ENCODE data around the gene GPR155. TPM values are rescaled to one million over a fixed set of nuclear protein-coding genes. Genes with fewer than 3 reads are reported as not detected.

GPR155 gene
- total RNA-seq, 5 donors from 2014 or later (not counting 1 experiment from before 2014, with no cell fraction given), result 12.4 to 25.2 (median 17.8) TPM

- POLR2A ChIA-PET, result no interaction called here
- H3K4me1 Mint-ChIP-seq, result peaks cover 13 to 16% (median 14%) of the 10 kb centered on the region in 3 donors
Observed at GRCh38 chr2:174527101-174527721, 40.4 kb upstream of the GPR155 start.

DNA sequence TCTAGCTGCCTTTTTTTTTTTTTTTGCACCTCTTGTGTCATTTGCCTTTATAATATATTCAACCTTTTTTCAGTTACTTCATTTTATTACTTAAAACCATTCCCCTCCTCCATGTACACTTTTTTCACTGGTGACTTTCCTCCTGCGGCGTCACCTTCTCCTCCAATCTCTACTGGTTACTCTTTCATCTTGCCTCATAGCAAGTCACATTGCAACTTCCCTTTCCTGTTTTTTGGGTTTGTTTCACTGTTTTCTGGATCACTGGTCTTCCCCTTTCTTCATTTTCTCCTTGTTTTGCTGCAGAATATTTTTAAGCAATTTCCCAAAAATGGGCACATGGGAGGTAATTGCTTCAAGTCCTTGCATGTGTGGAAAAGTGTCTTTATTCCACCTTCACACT, 37.7 kb upstream of the GPR155 start:
- Histone ChIP-seq H3K27ac (ENCODE audit: low read length) (no peak overlapping the region), H3K4me1 (ENCODE audit: control insufficient read depth in 1 of 2, extremely low read depth in 1 of 2, insufficient read depth in 2 of 2, low read length in 2 of 2) (no peaks in the 10 kb centered on the region), H3K36me3 (ENCODE audit: control insufficient read depth in 2 of 2, extremely low read depth in 1 of 2, insufficient read depth in 1 of 2, low read length in 1 of 2) (peaks cover 0 to 5% of the 10 kb centered on the region in 2 donors), H3K4me3 (ENCODE audit: control insufficient read depth in 1 of 2, extremely low read depth in 1 of 2, low read length in 1 of 2) (no peak overlapping the region), H3K27me3 (replicated peaks in 1 of 2; ENCODE audit: control insufficient read depth in 2 of 2, extremely low read depth in 1 of 2, insufficient read depth in 2 of 2, low read length in 1 of 2) (no peaks in the 10 kb centered on the region), H3K9me3 (no peaks in the 10 kb centered on the region)
- ATAC-seq (replicated peaks in 1 of 4) (no peak), DNase-seq (no peak)
- POLR2A ChIA-PET, result interaction anchor here in 1 of 2 donors (0.5 kb wide), 1 partner anchor 41 kb away, joined by 3 read pairs; no protein-coding TSS in a partner anchor
- H3K9me3 Mint-ChIP-seq, result peaks cover 0 to 5% (median 0%) of the 10 kb centered on the region in 3 donors
- H3K27me3 Mint-ChIP-seq, result no peaks in the 10 kb centered on the region
- peaks cover 13 to 16% (median 14%) of the 10 kb centered on the region in 3 donors for H3K4me1 Mint-ChIP-seq
- H3K4me3 Mint-ChIP-seq, result no peak overlapping the region
- CTCF ChIA-PET, result interaction anchor here (0.6 to 4.7 kb wide), 3 partner anchors 54 to 662 kb away, joined by 3 to 33 read pairs (median 13); no protein-coding TSS in a partner anchor
- no CpG with 5 or more reads among the region's 2 CpGs for WGBS (ENCODE audit: insufficient coverage)
- peaks cover 24% of the 10 kb centered on the region for H3K36me3 Mint-ChIP-seq
- peak overlapping the region in 1 of 2 donors; percentile 51 for H3K27ac Mint-ChIP-seq

More at GRCh38 chr2:174527101-174527721, 40.4 kb upstream of the GPR155 start:
- WGBS (ENCODE audit: insufficient coverage), result 88% methylated on average over 2 of the region's 3 CpGs
- Histone ChIP-seq H3K9me3 (no peaks in the 10 kb centered on the region), H3K4me3 (ENCODE audit: control insufficient read depth in 1 of 2, extremely low read depth in 1 of 2, low read length in 1 of 2) (no peak overlapping the region), H3K27me3 (replicated peaks in 1 of 2; ENCODE audit: control insufficient read depth in 2 of 2, extremely low read depth in 1 of 2, insufficient read depth in 2 of 2, low read length in 1 of 2) (no peaks in the 10 kb centered on the region), H3K27ac (ENCODE audit: low read length) (no peak overlapping the region), H3K36me3 (ENCODE audit: control insufficient read depth in 2 of 2, extremely low read depth in 1 of 2, insufficient read depth in 1 of 2, low read length in 1 of 2) (peaks cover 0 to 5% of the 10 kb centered on the region in 2 donors), H3K4me1 (ENCODE audit: control insufficient read depth in 1 of 2, extremely low read depth in 1 of 2, insufficient read depth in 2 of 2, low read length in 2 of 2) (no peaks in the 10 kb centered on the region)
- H3K27me3 Mint-ChIP-seq, result no peaks in the 10 kb centered on the region
- DNase-seq, result no peak
- no peak for ATAC-seq (replicated peaks in 1 of 4)
- H3K4me3 Mint-ChIP-seq, result no peak overlapping the region
- no peak overlapping the region for H3K27ac Mint-ChIP-seq
- CTCF ChIA-PET, result interaction anchor here (0.5 to 0.6 kb wide), 2 partner anchors 71 to 161 kb away, joined by 3 read pairs; partner anchors contain the start of gene WIPF1 (in 1 of the 2)
- H3K9me3 Mint-ChIP-seq, result peaks cover 0 to 5% (median 0%) of the 10 kb centered on the region in 3 donors
- peaks cover 24% of the 10 kb centered on the region for H3K36me3 Mint-ChIP-seq

GRCh38 chr2:174522553-174522952, 35.7 kb upstream of the GPR155 start:
- no peaks in the 10 kb centered on the region for H3K9me3 ChIP-seq
- no peak overlapping the region for H3K4me3 Mint-ChIP-seq
- H3K27me3 ChIP-seq (replicated peaks in 1 of 2; ENCODE audit: control insufficient read depth in 2 of 2, extremely low read depth in 1 of 2, insufficient read depth in 2 of 2, low read length in 1 of 2), result no peaks in the 10 kb centered on the region
- peaks cover 0 to 5% (median 0%) of the 10 kb centered on the region in 3 donors for H3K9me3 Mint-ChIP-seq
- no peaks in the 10 kb centered on the region for H3K4me1 ChIP-seq (ENCODE audit: control insufficient read depth in 1 of 2, extremely low read depth in 1 of 2, insufficient read depth in 2 of 2, low read length in 2 of 2)
- H3K27me3 Mint-ChIP-seq, result no peaks in the 10 kb centered on the region
- H3K27ac Mint-ChIP-seq, result no peak overlapping the region
- WGBS (ENCODE audit: insufficient coverage), result no CpG with 5 or more reads among the region's 3 CpGs
- peaks cover 13 to 16% (median 14%) of the 10 kb centered on the region in 3 donors for H3K4me1 Mint-ChIP-seq
- no peak for ATAC-seq (replicated peaks in 1 of 4)
- peaks cover 0 to 3% of the 10 kb centered on the region in 2 donors for H3K36me3 ChIP-seq (ENCODE audit: control insufficient read depth in 2 of 2, extremely low read depth in 1 of 2, insufficient read depth in 1 of 2, low read length in 1 of 2)
- no peak overlapping the region for H3K4me3 ChIP-seq (ENCODE audit: control insufficient read depth in 1 of 2, extremely low read depth in 1 of 2, low read length in 1 of 2)
- POLR2A ChIA-PET, result interaction anchor here (0.6 to 0.7 kb wide), 2 partner anchors 38 to 94 kb away, joined by 3 to 5 read pairs; no protein-coding TSS in a partner anchor
- CTCF ChIA-PET, result interaction anchor here (0.5 to 4.7 kb wide), 5 partner anchors 37 to 171 kb away, joined by 3 to 33 read pairs (median 6); no protein-coding TSS in a partner anchor
- H3K36me3 Mint-ChIP-seq, result peaks cover 15% of the 10 kb centered on the region
- no peak overlapping the region for H3K27ac ChIP-seq (ENCODE audit: low read length)
- peak in 1 of 35 experiments; percentile 31 for DNase-seq

GRCh38 chr2:174518395-174518794, 31.6 kb upstream of the GPR155 start:
- no peak for ATAC-seq (replicated peaks in 1 of 4)
- peaks cover 9 to 21% (median 13%) of the 10 kb centered on the region in 3 donors for H3K4me1 Mint-ChIP-seq
- no peak overlapping the region for H3K27ac Mint-ChIP-seq
- no peaks in the 10 kb centered on the region for H3K36me3 ChIP-seq (ENCODE audit: control insufficient read depth in 2 of 2, extremely low read depth in 1 of 2, insufficient read depth in 1 of 2, low read length in 1 of 2)
- no peaks in the 10 kb centered on the region for H3K27me3 ChIP-seq (replicated peaks in 1 of 2; ENCODE audit: control insufficient read depth in 2 of 2, extremely low read depth in 1 of 2, insufficient read depth in 2 of 2, low read length in 1 of 2)
- H3K9me3 ChIP-seq, result no peaks in the 10 kb centered on the region
- H3K4me3 Mint-ChIP-seq, result no peak overlapping the region
- H3K9me3 Mint-ChIP-seq, result no peaks in the 10 kb centered on the region
- H3K4me3 ChIP-seq (ENCODE audit: control insufficient read depth in 1 of 2, extremely low read depth in 1 of 2, low read length in 1 of 2), result no peak overlapping the region
- WGBS (ENCODE audit: insufficient coverage), result 83% methylated on average over 1 of the region's 2 CpGs
- H3K4me1 ChIP-seq (ENCODE audit: control insufficient read depth in 1 of 2, extremely low read depth in 1 of 2, insufficient read depth in 2 of 2, low read length in 2 of 2), result no peaks in the 10 kb centered on the region
- no peak for DNase-seq
- ChIA-PET POLR2A (no interaction called here), CTCF (no interaction called here)
- no peaks in the 10 kb centered on the region for H3K36me3 Mint-ChIP-seq
- H3K27ac ChIP-seq (ENCODE audit: low read length), result no peak overlapping the region
- H3K27me3 Mint-ChIP-seq, result no peaks in the 10 kb centered on the region

DNA sequence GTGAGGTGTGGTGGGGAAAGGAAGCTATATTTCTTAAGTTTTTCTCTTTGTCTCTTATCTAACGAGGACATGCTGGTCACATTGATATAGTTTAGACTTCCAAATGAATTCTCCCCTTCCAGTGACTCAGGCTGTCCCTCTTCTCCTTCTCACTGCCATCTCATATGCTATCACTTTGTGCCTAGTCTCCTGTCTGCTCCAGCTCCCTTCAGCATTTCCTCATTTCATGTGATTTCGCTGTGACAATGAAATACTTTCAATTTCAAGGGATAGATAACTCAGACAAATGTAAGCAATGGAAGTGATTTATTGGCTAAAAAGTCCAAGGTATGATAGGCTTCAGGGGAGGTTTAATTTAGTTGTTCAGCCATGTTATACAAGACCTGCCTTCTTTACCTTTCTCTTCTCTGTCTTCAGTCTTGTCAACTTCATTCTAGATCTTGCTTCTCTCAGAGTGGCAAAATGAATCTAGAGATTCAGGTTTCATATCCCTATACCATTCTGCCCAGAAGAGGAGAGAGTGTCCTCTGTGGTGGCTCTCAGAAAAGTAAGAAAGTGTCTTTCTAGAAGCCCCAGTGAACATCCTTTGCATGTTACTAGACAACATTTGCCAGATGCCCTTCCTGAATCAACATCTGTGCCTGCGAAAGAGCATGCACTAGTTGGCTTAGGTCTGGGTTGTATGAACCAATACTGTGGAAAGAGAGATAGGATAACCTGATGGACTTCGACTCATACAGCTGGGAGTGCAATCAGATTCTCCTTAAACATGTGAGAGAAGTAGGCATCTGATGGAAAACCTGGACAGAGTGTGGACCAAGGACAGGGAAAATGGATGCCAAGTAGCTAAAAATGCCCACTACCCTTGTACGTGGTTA, 29.9 kb upstream of the GPR155 start:
- DNase-seq (no peak), ATAC-seq (replicated peaks in 1 of 4) (no peak)
- POLR2A ChIA-PET, result no interaction called here
- no peak overlapping the region for H3K27ac ChIP-seq (ENCODE audit: low read length)
- no peaks in the 10 kb centered on the region for H3K36me3 ChIP-seq (ENCODE audit: control insufficient read depth in 2 of 2, extremely low read depth in 1 of 2, insufficient read depth in 1 of 2, low read length in 1 of 2)
- H3K27me3 ChIP-seq (replicated peaks in 1 of 2; ENCODE audit: control insufficient read depth in 2 of 2, extremely low read depth in 1 of 2, insufficient read depth in 2 of 2, low read length in 1 of 2), result no peaks in the 10 kb centered on the region
- no peak overlapping the region for H3K4me3 ChIP-seq (ENCODE audit: control insufficient read depth in 1 of 2, extremely low read depth in 1 of 2, low read length in 1 of 2)
- peaks cover 0 to 2% of the 10 kb centered on the region in 2 experiments for H3K4me1 ChIP-seq (ENCODE audit: control insufficient read depth in 1 of 2, extremely low read depth in 1 of 2, insufficient read depth in 2 of 2, low read length in 2 of 2)
- Mint-ChIP-seq H3K4me1 (peaks cover 16 to 28% (median 23%) of the 10 kb centered on the region in 3 donors), H3K36me3 (no peaks in the 10 kb centered on the region), H3K27ac (no peak overlapping the region), H3K27me3 (no peaks in the 10 kb centered on the region), H3K9me3 (no peaks in the 10 kb centered on the region), H3K4me3 (no peak overlapping the region)
- WGBS (ENCODE audit: insufficient coverage), result 60% methylated on average over 3 of the region's 5 CpGs
- no peaks in the 10 kb centered on the region for H3K9me3 ChIP-seq
- CTCF ChIA-PET, result interaction anchor here in 1 of 2 donors (0.7 kb wide), 1 partner anchor 53 kb away, joined by 3 read pairs; no protein-coding TSS in a partner anchor

GRCh38 chr2:174512345-174512744, 25.5 kb upstream of the GPR155 start:
- peak overlapping the region in 2 of 3 donors; percentile 33 to 46 for H3K4me3 Mint-ChIP-seq
- ChIA-PET CTCF (no interaction called here), POLR2A (interaction anchor here (0.5 to 0.6 kb wide), 2 partner anchors 19 to 156 kb away, joined by 3 read pairs; no protein-coding TSS in a partner anchor)
- Histone ChIP-seq H3K9me3 (no peaks in the 10 kb centered on the region), H3K27ac (ENCODE audit: low read length) (no peak overlapping the region), H3K4me3 (ENCODE audit: control insufficient read depth in 1 of 2, extremely low read depth in 1 of 2, low read length in 1 of 2) (no peak overlapping the region), H3K27me3 (replicated peaks in 1 of 2; ENCODE audit: control insufficient read depth in 2 of 2, extremely low read depth in 1 of 2, insufficient read depth in 2 of 2, low read length in 1 of 2) (no peaks in the 10 kb centered on the region), H3K4me1 (ENCODE audit: control insufficient read depth in 1 of 2, extremely low read depth in 1 of 2, insufficient read depth in 2 of 2, low read length in 2 of 2) (peaks cover 0 to 2% of the 10 kb centered on the region in 2 experiments), H3K36me3 (ENCODE audit: control insufficient read depth in 2 of 2, extremely low read depth in 1 of 2, insufficient read depth in 1 of 2, low read length in 1 of 2) (no peaks in the 10 kb centered on the region)
- peak overlapping the region; percentile 45 to 66 for H3K27ac Mint-ChIP-seq
- DNase-seq (no peak), ATAC-seq (replicated peaks in 1 of 4) (no peak)
- no peaks in the 10 kb centered on the region for H3K27me3 Mint-ChIP-seq
- H3K9me3 Mint-ChIP-seq, result peaks cover 6 to 12% (median 10%) of the 10 kb centered on the region in 3 donors
- no CpG with 5 or more reads among the region's 3 CpGs for WGBS (ENCODE audit: insufficient coverage)
- peaks cover 9% of the 10 kb centered on the region for H3K36me3 Mint-ChIP-seq
- H3K4me1 Mint-ChIP-seq, result peaks cover 17 to 29% (median 25%) of the 10 kb centered on the region in 3 donors
